ENCODE data around the gene OR5D14.

GRCh38 chr11:55793321-55793720 lies 2.0 kb upstream of the OR5D14 start:
- TF ChIP-seq CTCF (IDR thresholded peaks at IDR 0.05; ENCODE audit: insufficient read depth, low read length) = no peak
- TF ChIP-seq POLR2AphosphoS5 (IDR thresholded peaks at IDR 0.05; ENCODE audit: low read depth) = no peak
- no peak for TF ChIP-seq REST (IDR thresholded peaks at IDR 0.05; ENCODE audit: insufficient replicate concordance, low read depth)
